SU-DHL-6 (cell line): ENCODE measurements around the gene TAS2R42.

Experiments
- H2AFZ ChIP-seq: fragments of 200-600 bp; sonication (generic); 2 replicates; pipeline ENCODE4 v1.6.1; 2014; ENCODE audit warnings: low read depth, mild to moderate bottlenecking, moderate library complexity, mixed read lengths, antibody characterized with exemption, low read length; ENCODE audit not compliant: severe bottlenecking
- H3F3A ChIP-seq: fragments of 200-600 bp; shearing (Covaris generic); 2 replicates; pipeline ENCODE4 v1.6.0; 2016; ENCODE audit warnings: antibody characterized with exemption, mild to moderate bottlenecking; ENCODE audit not compliant: insufficient read depth
- H3K27ac ChIP-seq: fragments of 200-600 bp; sonication (generic); 2 replicates; pipeline ENCODE4 v1.5.1; 2016; ENCODE audit warnings: low read depth, mild to moderate bottlenecking, low read length, moderate library complexity, mixed read lengths
- H3K27me3 ChIP-seq: fragments of 200-600 bp; sonication (generic), shearing (Covaris generic); 2 replicates; pipeline ENCODE4 v1.6.0; 2014; ENCODE audit warnings: mild to moderate bottlenecking, low read length
- H3K36me3 ChIP-seq: fragments of 200-600 bp; sonication (generic); 2 replicates; pipeline ENCODE4 v1.6.1; 2014; ENCODE audit warnings: mild to moderate bottlenecking, low read length, mixed read lengths
- H3K4me2 ChIP-seq: fragments of 300-600, 200-600 bp; shearing (Covaris generic), sonication (generic); 2 replicates; pipeline ENCODE4 v1.6.0; 2014; ENCODE audit warnings: low read length, low read depth, mild to moderate bottlenecking; ENCODE audit not compliant: poor library complexity, severe bottlenecking
- H3K4me3 ChIP-seq: fragments of 200-600 bp; sonication (generic); 2 replicates; pipeline ENCODE4 v1.5.1; 2014; ENCODE audit warnings: antibody characterized with exemption, low read length, mild to moderate bottlenecking, mixed read lengths; ENCODE audit not compliant: insufficient read depth, poor library complexity, severe bottlenecking
- H3K79me2 ChIP-seq: fragments of 200-600 bp; sonication (generic); 2 replicates; pipeline ENCODE4 v1.6.1; 2014; ENCODE audit warnings: mild to moderate bottlenecking, low read length, moderate library complexity; ENCODE audit not compliant: insufficient read depth
- H3K9ac ChIP-seq: fragments of 200-600 bp; sonication (generic); 2 replicates; pipeline ENCODE4 v1.7.0; 2014; ENCODE audit warnings: mild to moderate bottlenecking, low read length
- H3K9me2 ChIP-seq: fragments of 200-600 bp; sonication (generic); replicated peaks from 2 replicates; pipeline ENCODE4 v1.6.1; 2014; ENCODE audit warnings: low read length; ENCODE audit not compliant: insufficient read depth
- H3K9me3 ChIP-seq: fragments of 200-600 bp; sonication (generic); 2 replicates; pipeline ENCODE4 v1.6.1; 2014; ENCODE audit warnings: low read length, mixed read lengths; ENCODE audit not compliant: insufficient read depth
- H4K20me1 ChIP-seq: fragments of 200-600 bp; sonication (generic); 2 replicates; pipeline ENCODE4 v1.6.1; 2014; ENCODE audit warnings: low read depth, mild to moderate bottlenecking, antibody characterized with exemption, low read length, moderate library complexity, mixed read lengths
- CTCF ChIP-seq: fragments of 200-600 bp; sonication (generic); IDR thresholded peaks from one replicate; pipeline ENCODE4 v1.5.1; 2017; ENCODE audit warnings: antibody characterized with exemption, mild to moderate bottlenecking, low read length, moderate library complexity; ENCODE audit not compliant: insufficient read depth, poor library complexity, severe bottlenecking
- EZH2phosphoT487 ChIP-seq: fragments of 200-600 bp; sonication (generic), shearing (Covaris generic); conservative IDR thresholded peaks from 2 replicates; pipeline ENCODE4 v1.6.1; 2018; ENCODE audit warnings: mild to moderate bottlenecking, antibody characterized with exemption, low read length, moderate library complexity, mixed read lengths

TAS2R42 gene

GRCh38 chr12:11178250-11178649 lies 8.5 kb downstream of the TAS2R42 start:
- H3K27me3 ChIP-seq, result no peaks in the 10 kb centered on the region
- no peaks in the 10 kb centered on the region for H3F3A ChIP-seq
- no peaks in the 10 kb centered on the region for H4K20me1 ChIP-seq
- H3K4me2 ChIP-seq, result no peak overlapping the region
- no peak overlapping the region for H3K4me3 ChIP-seq
- TF ChIP-seq EZH2phosphoT487 (no peak), CTCF (no peak)
- no peaks in the 10 kb centered on the region for H3K36me3 ChIP-seq
- no peak overlapping the region for H3K9ac ChIP-seq
- no peak overlapping the region for H2AFZ ChIP-seq
- H3K9me3 ChIP-seq, result no peaks in the 10 kb centered on the region
- H3K79me2 ChIP-seq, result no peaks in the 10 kb centered on the region
- no peak overlapping the region for H3K27ac ChIP-seq
- no peaks in the 10 kb centered on the region for H3K9me2 ChIP-seq

DNA sequence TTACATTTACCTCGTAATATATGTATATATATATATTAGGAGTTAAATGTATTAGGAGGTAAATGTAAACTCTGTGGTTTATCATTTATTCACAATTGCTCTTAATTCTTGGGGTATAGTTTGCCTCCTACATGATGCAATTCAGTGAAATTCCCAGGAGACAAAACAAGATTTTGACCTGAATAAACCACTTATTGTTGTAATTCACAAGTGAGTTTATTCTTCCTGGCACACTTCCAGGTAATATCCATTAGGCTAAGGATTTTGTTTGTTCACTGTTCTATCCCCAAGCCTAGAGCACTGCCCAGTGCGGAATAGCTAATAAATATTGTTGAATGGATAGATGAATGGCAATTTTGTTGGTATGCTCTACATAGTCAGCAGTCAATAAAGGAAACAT lies 12.7 kb downstream of the TAS2R42 start:
- H3K9ac ChIP-seq, result no peak overlapping the region
- no peak overlapping the region for H3K27ac ChIP-seq
- H3K4me2 ChIP-seq, result no peak overlapping the region
- peaks cover 32% of the 10 kb centered on the region for H3K79me2 ChIP-seq
- no peaks in the 10 kb centered on the region for H3K9me3 ChIP-seq
- no peaks in the 10 kb centered on the region for H3K27me3 ChIP-seq
- H3K36me3 ChIP-seq, result no peaks in the 10 kb centered on the region
- H3K9me2 ChIP-seq, result no peaks in the 10 kb centered on the region
- H2AFZ ChIP-seq, result no peak overlapping the region
- H3F3A ChIP-seq, result 0 out of 2 replicates have a peak, but pooled peaks cover 3% of the 10 kb centered on the region
- H3K4me3 ChIP-seq, result no peak overlapping the region
- H4K20me1 ChIP-seq, result no peaks in the 10 kb centered on the region
- TF ChIP-seq CTCF (no peak), EZH2phosphoT487 (no peak)

- Histone ChIP-seq H3K9ac (peak overlapping the region; percentile 62), H3K4me3 (peak overlapping the region; percentile 70), H3K27ac (no peak overlapping the region), H3K4me2 (peak overlapping the region; percentile 78), H3K9me3 (no peaks in the 10 kb centered on the region), H3K9me2 (no peaks in the 10 kb centered on the region), H3K27me3 (no peaks in the 10 kb centered on the region), H3F3A (0 out of 2 replicates have a peak, but pooled peaks cover 3% of the 10 kb centered on the region), H4K20me1 (no peaks in the 10 kb centered on the region), H3K79me2 (peaks cover 38% of the 10 kb centered on the region), H2AFZ (peak overlapping the region; percentile 42), H3K36me3 (no peaks in the 10 kb centered on the region)
- no peak for TF ChIP-seq CTCF
- TF ChIP-seq EZH2phosphoT487, result no peak
Observed at GRCh38 chr12:11171969-11172675, 14.6 kb downstream of the TAS2R42 start.
